Cerebellar cortex (tissue), 1 donor: ENCODE data around the gene ZDHHC18.
"Not testable (repeated sequence)": the region's sequence is repeated elsewhere in the genome, so short reads cannot be mapped to it uniquely, and the experiment has no call there.

Source experiments
- DNase-seq: peaks from one replicate; pipeline ENCODE4 v3.0.0-alpha.2; 2015; ENCODE audit warnings: low spot score

The ZDHHC18 gene

GRCh38 chr1:26832249-26832960, 5.9 kb downstream of the ZDHHC18 start:
- no peak for DNase-seq

DNA sequence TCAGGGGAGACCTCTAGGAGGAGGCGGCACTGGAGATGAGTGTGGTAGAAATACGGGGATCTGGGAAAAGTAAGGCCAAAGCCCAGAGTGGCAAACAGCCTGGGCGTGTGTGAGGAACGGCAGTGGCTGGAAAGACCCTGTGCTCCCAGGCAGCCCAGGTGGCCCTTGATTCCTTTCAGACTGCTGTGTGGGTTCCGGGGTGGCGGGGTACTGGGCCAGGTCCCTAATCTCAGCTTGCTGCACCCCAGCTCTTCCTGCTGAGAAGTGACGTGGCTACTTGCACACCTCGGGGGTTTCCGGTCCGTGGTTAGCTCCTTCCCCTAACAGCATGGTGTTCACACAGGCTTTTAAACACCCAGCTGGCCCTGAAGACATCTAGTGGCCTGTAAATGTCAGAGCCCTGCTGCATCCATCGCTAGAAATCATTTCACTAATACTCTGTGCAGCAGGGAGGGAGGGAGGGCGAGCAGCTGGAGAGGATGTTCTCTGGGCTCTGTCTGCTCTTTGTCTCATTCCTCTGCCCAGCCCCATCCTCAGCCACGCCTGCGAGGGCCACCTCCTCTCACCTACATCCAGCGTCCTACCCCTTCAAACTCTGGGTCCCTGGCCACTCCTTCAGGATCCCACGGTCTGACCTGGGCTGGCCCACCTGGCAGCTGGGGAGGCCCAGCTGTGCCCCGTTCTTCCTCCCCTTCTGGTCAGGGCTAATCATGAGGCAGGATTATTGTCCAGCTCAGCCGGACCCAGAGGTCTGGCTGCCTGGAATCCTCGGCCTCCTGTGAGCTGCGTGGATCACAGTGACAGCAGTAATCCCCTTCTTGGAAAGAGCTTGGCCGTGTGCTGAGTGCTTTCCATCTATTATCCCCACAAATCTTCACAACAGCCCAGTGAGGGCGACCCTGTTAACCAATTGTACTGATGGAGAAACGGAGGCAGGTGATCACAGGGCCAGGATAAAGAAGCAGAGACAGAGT, 7.2 kb downstream of the ZDHHC18 start:
- DNase-seq = no peak

- not testable (repeated sequence) for DNase-seq
Observed at GRCh38 chr1:26837665-26838064, 11.2 kb downstream of the ZDHHC18 start.

- no peak for DNase-seq
Observed at GRCh38 chr1:26838474-26839338, 12.2 kb downstream of the ZDHHC18 start.

DNA sequence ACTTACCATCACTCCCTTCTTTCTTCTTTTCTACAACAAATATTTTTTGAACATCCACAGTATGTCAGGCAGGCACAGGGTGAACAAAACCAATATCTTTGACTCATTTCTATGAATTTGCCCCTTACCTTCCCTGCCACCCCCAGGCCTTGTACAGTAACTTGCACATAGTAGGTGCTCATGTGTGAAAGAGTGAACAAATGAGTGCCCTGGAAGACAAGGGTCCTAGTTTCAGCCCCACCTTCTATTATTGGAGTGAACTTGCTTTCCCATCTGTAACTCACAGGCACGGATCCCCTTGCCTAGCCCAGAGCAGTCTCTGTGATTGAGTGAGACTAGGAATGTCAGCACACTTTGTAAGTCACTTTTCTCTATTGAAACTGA, 12.8 kb downstream of the ZDHHC18 start:
- DNase-seq = no peak

- DNase-seq = no peak
Observed at GRCh38 chr1:26839779-26840178, 13.3 kb downstream of the ZDHHC18 start.

DNA sequence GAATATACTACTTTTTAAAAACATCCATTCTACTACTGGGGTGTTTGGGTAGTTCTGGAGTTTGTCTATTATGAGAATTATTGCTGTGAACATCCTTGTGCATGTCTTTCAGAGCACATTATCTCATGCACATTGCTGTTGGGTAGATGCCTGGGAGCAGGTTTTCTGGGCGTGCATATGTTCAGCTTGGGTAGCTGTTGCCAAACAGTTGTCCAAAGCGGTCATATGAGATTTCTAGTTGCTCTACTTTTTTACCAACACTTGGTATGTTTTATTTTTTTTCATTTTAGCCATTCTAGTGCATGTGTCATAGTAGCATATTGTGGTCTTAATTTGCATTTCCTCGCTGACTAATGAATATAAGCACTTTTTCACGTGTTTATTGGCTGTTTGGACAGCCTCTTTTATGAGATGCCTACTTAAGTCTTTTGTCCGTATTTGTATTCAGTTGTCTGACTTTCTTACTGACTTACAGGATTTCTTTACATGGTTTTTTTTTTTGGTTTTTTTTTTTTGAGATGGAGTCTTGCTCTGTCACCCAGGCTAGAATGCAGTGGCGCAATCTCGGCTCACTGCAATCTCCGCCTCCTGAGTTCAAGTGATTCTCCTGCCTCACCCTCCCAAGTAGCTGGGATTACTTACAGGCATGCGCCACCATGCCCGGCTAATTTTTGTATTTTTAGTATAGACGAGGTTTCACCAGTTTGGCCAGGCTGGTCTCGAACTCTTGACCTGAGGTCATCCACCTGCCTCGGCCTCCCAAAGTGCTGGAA, 18.1 kb downstream of the ZDHHC18 start:
- peak; percentile 65 for DNase-seq

DNA sequence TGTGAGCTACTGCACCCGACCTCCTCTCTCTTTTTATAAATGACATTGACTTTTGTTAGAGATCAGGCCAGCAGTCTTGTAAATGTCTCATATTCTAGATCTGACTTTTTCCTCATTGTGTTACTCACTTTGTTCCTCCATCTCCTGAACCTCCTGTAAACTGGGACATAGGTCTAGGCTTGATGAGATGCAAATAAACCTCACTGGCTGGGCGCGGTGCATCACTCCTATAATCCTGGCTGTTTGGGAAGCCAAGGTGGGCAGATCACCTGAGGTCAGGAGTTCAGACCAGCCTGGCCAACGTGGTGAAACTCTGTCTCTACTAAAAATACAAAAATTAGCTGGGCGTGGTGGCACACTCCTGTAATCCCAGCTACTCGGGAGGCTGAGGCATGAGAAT, 21.3 kb downstream of the ZDHHC18 start:
- not testable (repeated sequence) for DNase-seq

DNA sequence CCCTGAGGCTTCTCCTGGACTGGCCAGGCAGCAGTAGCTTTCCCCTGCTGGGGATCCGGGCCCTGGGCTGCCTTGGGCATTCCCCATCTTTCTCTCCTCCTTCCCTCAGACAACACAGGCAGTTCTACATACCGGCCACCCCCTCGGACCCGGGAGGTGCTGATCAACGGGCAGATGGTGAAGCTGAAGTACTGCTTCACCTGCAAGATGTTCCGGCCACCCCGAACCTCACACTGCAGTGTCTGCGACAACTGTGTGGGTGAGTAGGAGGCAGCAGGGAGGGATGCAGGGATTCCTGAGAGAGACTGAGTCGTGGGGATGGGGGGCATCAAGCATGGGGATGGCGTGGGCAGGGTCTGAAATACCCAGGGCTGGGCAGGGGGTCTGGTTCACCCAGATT, 22.0 kb downstream of the ZDHHC18 start:
- DNase-seq = no peak

DNA sequence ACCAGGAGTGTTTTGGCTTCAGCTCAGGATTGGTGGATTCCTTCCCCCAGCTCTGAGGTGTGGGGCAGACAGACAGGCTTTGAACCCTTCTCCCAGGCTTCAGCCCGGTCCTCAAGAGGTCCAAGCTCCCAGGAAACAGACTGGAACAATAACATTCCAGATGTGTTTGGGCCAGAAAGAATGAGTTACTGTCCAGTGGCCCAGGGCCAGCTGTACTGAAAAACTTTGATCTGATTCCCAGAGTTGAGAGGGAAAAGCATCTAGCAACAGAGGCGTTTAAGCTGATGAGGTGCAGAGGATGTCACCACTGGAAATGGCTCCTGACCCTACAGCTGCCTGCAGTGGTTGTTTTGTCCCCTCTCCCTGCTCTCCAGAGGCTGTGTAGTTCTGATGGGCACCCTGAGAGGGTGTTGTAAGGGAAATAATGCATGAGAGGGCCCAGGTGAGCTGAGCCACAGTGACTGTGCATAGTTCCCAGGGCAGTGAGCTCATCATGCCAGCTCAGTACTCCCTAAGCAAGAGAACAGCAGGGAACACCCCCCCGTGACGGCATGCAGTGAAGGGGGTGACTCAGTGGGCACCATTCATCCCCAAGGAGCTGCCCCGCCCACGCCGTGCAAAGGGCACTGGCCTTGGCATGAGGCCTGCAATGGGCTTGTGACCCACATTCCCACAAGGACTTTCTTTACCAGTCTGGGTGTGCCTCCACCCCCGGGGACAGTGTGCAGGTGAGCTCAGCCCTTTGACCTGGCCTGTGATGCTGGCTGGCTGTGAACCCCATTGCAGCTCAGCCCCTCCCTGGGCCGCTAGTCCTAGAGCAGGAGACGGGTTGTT, 22.7 kb downstream of the ZDHHC18 start:
- DNase-seq = no peak

GRCh38 chr1:26851106-26851684, 24.7 kb downstream of the ZDHHC18 start:
- DNase-seq = no peak

DNA sequence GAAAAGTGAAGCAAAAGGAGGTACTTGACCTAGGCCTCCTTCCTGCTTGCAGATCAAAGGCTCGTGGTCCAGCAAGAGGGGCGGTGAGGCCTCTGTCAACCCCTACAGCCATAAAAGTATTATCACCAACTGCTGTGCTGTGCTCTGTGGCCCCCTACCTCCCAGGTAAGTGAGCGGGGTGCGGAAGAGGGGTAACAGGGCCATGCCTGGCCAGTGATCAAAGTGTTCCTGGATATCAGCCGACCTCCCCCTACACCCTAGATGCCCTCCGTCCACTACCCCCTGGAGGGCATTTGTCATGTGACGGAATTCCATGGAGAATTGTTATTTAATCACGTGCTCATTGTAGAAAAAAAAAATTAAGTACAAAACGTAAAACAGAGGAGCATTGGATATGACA, 26.2 kb downstream of the ZDHHC18 start:
- DNase-seq = no peak

DNA sequence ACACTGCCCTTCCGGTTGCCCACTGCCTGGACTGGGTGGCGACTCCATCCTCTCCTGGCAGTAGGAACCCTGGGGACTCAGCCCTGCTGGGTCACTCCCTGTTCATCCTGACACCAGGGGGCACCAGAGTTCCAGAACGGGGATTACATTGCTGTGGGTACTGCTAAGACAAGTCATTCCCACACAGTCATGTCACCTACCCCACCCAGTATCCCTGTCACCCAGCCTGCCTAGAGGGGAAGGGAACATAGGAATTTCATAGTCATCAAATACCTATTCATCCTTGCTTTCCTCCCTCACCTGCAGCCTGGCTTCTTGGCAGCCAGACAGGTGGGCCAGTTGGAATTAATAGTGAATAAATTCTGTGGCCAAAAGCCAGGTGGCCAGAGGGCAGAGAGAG, 26.7 kb downstream of the ZDHHC18 start:
- peak; percentile 72 for DNase-seq

DNA sequence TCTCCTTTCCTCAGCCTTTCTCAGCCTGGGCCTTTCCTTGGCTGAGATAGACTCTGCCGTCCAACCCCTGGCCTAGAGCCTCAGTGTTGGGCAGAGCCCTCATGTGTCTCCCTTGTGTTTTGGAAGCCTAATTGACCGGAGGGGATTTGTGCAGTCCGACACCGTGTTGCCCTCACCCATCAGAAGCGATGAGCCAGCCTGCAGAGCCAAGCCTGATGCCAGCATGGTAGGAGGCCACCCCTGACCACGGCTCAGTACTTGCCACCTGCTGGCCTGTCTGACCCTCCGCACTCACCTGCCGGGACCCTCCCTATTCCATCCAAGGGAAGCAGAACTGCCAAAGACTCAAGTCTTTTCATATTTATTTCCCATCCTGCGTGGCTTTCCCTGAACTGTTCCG, 27.1 kb downstream of the ZDHHC18 start:
- DNase-seq = no peak

GRCh38 chr1:26854906-26855305, 28.4 kb downstream of the ZDHHC18 start:
- DNase-seq = no peak

GRCh38 chr1:26855636-26856035, 29.1 kb downstream of the ZDHHC18 start:
- peak; percentile 64 for DNase-seq

DNA sequence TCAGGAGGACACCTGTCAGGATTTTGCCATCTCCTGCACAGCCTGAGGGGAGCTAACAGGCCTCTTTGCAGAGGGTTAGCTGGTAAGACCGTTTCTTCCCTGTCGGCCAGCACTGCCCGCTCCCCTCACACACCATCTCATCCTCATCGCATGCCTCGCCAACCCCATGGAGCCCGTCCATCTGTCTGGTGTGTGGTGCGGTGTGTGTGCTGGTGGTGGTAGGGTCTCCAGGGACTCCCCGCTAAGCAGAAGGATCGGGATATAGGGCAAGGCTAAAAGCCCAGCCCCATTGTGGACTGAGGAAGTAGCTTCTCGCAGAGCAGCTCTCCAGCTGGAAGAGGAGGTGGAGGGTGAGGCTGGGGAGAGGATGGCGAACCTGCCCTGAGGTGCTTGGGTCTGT, 29.7 kb downstream of the ZDHHC18 start:
- DNase-seq = peak; percentile 44

- no peak for DNase-seq
Observed at GRCh38 chr1:26856604-26857469, 30.3 kb downstream of the ZDHHC18 start.

DNA sequence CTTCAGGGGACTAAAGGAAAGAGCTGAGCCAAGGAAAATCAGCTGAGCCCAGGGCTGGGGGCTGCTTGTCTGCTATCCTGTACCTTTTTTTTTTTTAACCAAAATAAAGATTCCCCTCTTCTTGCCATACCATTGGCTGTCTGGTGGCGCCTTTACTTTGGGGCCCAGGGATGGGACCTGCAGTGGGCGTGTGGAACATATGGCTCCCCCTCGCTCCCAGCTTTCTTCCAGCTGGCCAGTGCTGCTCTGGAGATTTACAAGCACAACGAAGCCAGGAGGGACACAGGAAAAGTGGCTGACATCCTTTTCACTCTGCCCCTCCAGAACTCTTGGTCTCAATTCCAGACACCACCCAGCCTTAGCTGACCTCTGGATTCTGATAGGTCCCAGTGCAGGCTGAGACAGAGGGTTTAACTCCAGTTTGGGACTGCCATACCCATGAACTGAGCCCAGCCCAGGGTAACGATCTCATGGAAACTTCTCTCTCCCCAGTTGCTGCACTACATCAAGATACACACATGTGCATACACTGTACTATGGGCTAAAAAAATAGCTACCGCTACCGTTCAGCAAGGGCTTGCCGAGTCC, 31.1 kb downstream of the ZDHHC18 start:
- no peak for DNase-seq
